Gastroesophageal sphincter (tissue), 3 donors: Measurements from ENCODE around the gene SGTB.

ENCODE experiments used
- CTCF ChIP-seq, 4 experiments: fragments of 200-600 bp in 2 of 4; fragments of 450-650 bp in 2 of 4; sonication (generic) in 1 of 4; IDR thresholded peaks; one replicate each; pipeline ENCODE4 v1.5.1; 2017 to 2019; ENCODE audit warnings: antibody characterized with exemption in 4 of 4, mild to moderate bottlenecking in 2 of 4, moderate library complexity in 2 of 4
- EP300 ChIP-seq: sonication (generic); formaldehyde crosslinking; IDR thresholded peaks from one replicate; pipeline ENCODE4 v1.6.1; 2017; ENCODE audit warnings: antibody characterized with exemption, mild to moderate bottlenecking
- POLR2A ChIP-seq, 2 donors: fragments of 450-650 bp; IDR thresholded peaks; one replicate each; pipeline ENCODE4 v1.6.1; 2017; ENCODE audit warnings: antibody characterized with exemption in 2 of 2, mild to moderate bottlenecking in 2 of 2, moderate library complexity in 1 of 2
- POLR2AphosphoS5 ChIP-seq: sonication (generic); formaldehyde crosslinking; IDR thresholded peaks from one replicate; pipeline ENCODE4 v1.6.1; 2017; ENCODE audit warnings: antibody characterized with exemption

DNA sequence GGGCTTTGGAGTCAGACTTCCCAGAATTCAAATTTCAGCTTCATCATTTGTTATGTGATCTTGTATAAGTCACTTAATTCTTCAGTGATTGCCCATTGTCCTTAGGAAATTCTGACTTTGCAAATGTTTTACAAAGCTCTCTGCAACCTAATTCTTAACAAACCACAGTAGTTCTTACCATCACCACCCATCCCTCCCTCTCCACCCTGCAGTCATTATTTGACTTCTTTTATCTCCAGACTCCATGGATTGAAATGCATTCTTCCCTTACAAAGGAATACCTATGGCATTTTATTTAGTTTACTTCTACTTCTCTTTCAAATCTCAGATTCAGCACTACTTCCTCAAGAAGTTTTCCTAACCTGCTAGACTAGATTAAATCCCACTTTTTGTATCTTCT lies 74.0 kb downstream of the SGTB start:
- no peak for TF ChIP-seq POLR2A (IDR thresholded peaks at IDR 0.05)
- TF ChIP-seq CTCF (IDR thresholded peaks at IDR 0.05): no peak
- TF ChIP-seq POLR2AphosphoS5: no peak
- no peak for TF ChIP-seq EP300
